AG10803 (cell line): Measurements from ENCODE around the gene ALG14.

Source experiments
- DNase-seq: peaks from one replicate; pipeline ENCODE4 v3.0.0; 2010; ENCODE audit warnings: low read depth
- H3K4me3 ChIP-seq: 2 replicates; pipeline ENCODE4 v1.5.1; 2011; ENCODE audit warnings: mild to moderate bottlenecking, low read length, control low read depth
- CTCF ChIP-seq: conservative IDR thresholded peaks from 2 replicates; pipeline ENCODE4 v1.5.1; 2011; ENCODE audit warnings: mild to moderate bottlenecking, low read length, control low read depth, inconsistent platforms

Gene ALG14

GRCh38 chr1:95116580-95117206, 43.9 kb upstream of the ALG14 start:
- no peak for DNase-seq
- TF ChIP-seq CTCF = peak; percentile 42
- peak overlapping the region; percentile 62 for H3K4me3 ChIP-seq

GRCh38 chr1:95115708-95116137, 43.0 kb upstream of the ALG14 start:
- no peak for TF ChIP-seq CTCF
- H3K4me3 ChIP-seq = no peak overlapping the region
- DNase-seq = no peak

- no peak for TF ChIP-seq CTCF
- DNase-seq = no peak
- H3K4me3 ChIP-seq = no peak overlapping the region
These were observed 40.9 kb upstream of the ALG14 start for GRCh38 chr1:95113684-95114083.

DNA sequence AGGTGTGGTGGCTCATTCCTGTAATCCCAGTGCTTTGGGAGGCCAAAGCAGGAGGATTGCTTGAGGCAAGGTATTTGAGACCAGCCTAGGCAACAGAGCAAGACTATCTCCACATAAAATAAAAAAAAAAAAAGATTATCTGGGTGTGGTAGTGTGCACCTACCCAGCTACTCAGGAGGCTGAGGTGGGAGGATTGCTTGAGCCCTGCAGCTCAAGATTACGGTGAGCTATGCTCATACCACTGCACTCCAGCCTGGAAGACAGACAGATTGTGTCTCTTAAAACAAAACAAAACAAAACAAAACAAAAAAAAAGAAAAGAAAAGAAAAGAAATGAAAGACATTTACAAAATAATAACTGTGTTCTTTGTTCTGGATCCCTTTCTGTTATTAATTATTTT, 38.3 kb upstream of the ALG14 start:
- no peak for TF ChIP-seq CTCF
- H3K4me3 ChIP-seq = no peak overlapping the region
- no peak for DNase-seq

DNA sequence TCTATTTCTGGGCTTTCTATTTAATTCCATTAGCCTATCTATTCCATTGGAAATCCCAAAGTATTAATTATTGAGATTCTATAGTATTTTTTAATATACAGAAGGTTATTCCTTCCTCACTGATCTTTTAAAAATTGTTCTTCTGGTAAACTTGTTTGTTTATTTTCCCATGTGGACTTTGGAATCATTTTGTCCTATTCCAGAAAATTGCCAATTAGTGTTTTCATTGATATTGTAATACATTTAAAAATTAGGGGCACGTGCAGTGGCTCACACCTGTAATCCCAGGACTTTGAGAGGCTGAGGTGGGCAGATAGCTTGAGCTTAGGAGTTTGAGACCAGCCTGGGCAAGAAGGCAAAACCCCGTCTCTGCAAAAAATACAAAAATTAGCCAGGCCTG, 36.0 kb upstream of the ALG14 start:
- no peak for TF ChIP-seq CTCF
- no peak overlapping the region for H3K4me3 ChIP-seq
- DNase-seq = no peak

- no peak for TF ChIP-seq CTCF
- no peak overlapping the region for H3K4me3 ChIP-seq
- DNase-seq = peak; percentile 62
These were observed 25.4 kb upstream of the ALG14 start for GRCh38 chr1:95098196-95098595.

DNA sequence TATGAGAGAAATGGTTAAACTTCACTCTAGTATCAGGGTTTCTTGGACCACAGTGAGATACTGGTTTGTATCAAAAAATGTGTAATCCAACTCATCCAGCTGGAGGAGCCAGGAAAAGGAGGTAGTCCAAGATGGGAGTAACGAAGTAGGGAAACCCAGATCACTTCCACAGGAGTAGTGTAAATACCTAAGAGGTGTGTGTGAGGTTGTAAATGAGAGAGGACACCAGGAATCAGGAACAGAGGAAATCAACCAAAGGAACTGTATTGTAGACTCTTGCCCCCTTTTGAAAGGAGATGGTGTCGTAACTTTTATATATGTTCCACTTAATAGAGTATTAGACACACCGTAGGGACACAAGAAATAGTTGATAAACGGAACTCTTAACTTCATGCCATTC, 24.7 kb upstream of the ALG14 start:
- no peak for DNase-seq
- no peak for TF ChIP-seq CTCF
- H3K4me3 ChIP-seq = no peak overlapping the region
